ENCODE measurements around the gene ADIRF. TPM values are rescaled to one million over a fixed set of nuclear protein-coding genes. Genes with fewer than 3 reads are reported as not detected.

ADIRF gene
- total and polyA plus RNA-seq, 2 donors (not counting 1 experiment from before 2014, with no cell fraction given), result not detected

GRCh38 chr10:86965986-86966654, 2.2 kb upstream of the ADIRF start:
- peaks cover 32% of the 10 kb centered on the region for H3K4me1 Mint-ChIP-seq
- ATAC-seq (ENCODE audit: low read depth), result no peak
- TF ChIP-seq CTCF (IDR thresholded peaks at IDR 0.05), result no peak
- no peak for TF ChIP-seq EZH2 (IDR thresholded peaks at IDR 0.05; ENCODE audit: borderline replicate concordance, insufficient read depth, low read depth, low read length, poor library complexity, severe bottlenecking)
- peak overlapping the region; percentile 50 for H3K27ac Mint-ChIP-seq
- H3K27me3 Mint-ChIP-seq, result peaks cover 7% of the 10 kb centered on the region
- Histone ChIP-seq H4K20me1 (ENCODE audit: control insufficient read depth, insufficient read depth, low read length, poor library complexity, severe bottlenecking) (no peaks in the 10 kb centered on the region), H3K4me3 (ENCODE audit: control extremely low read depth in 1 of 5, extremely low read depth in 1 of 5, insufficient read depth in 1 of 5, low read depth in 2 of 5, low read length in 4 of 5) (peak overlapping the region in 2 of 5 experiments; percentile 23 to 33), H3K9ac (ENCODE audit: low read length) (peak overlapping the region; percentile 25), H3K36me3 (replicated peaks in 1 of 2; ENCODE audit: control extremely low read depth in 1 of 2, control insufficient read depth in 1 of 2, extremely low read depth in 1 of 2, insufficient read depth in 2 of 2, low read length in 1 of 2) (no peaks in the 10 kb centered on the region), H3K27me3 (replicated peaks in 1 of 4; ENCODE audit: control extremely low read depth in 1 of 4, control insufficient read depth in 3 of 4, insufficient read depth in 4 of 4, low read length in 3 of 4) (peaks cover 0 to 33% (median 15%) of the 10 kb centered on the region in 4 experiments), H3K79me2 (ENCODE audit: control insufficient read depth, insufficient read depth, low read length) (no peaks in the 10 kb centered on the region), H3K4me2 (replicated peaks; ENCODE audit: low read depth, low read length, poor library complexity, severe bottlenecking) (peak overlapping the region; percentile 59), H2AFZ (ENCODE audit: insufficient read depth, low read depth, low read length, poor library complexity, severe bottlenecking) (peak overlapping the region; percentile 59), H3K9me3 (ENCODE audit: control extremely low read depth in 1 of 3, control insufficient read depth in 2 of 3, insufficient read depth in 1 of 3, low read length in 2 of 3) (peaks cover 0 to 12% (median 0%) of the 10 kb centered on the region in 3 donors), H3K27ac (ENCODE audit: low read length in 2 of 2) (no peak overlapping the region), H3K4me1 (ENCODE audit: control insufficient read depth in 2 of 2, insufficient read depth in 2 of 2, low read length in 2 of 2) (peaks cover 24 to 50% of the 10 kb centered on the region in 2 donors)
- intact Hi-C loops (cut with micrococcal nuclease), result loop anchor here (1.0 kb wide), 2 partner anchors 27 to 255 kb away; no protein-coding TSS in a partner anchor
- DNase-seq, result no peak
- peak overlapping the region; percentile 75 for H3K4me3 Mint-ChIP-seq
- WGBS (ENCODE audit: insufficient coverage), result 30% methylated on average over 2 of the region's 11 CpGs
- ChIA-PET CTCF (interaction anchor here (0.6 to 1.9 kb wide), 8 partner anchors 20 to 386 kb away, joined by 3 to 6 read pairs (median 4); no protein-coding TSS in a partner anchor), POLR2A (no interaction called here)
- H3K9me3 Mint-ChIP-seq (ENCODE audit: insufficient read depth), result no peaks in the 10 kb centered on the region

- no peaks in the 10 kb centered on the region for H3K36me3 ChIP-seq (replicated peaks in 1 of 2; ENCODE audit: control extremely low read depth in 1 of 2, control insufficient read depth in 1 of 2, extremely low read depth in 1 of 2, insufficient read depth in 2 of 2, low read length in 1 of 2)
- no peak overlapping the region for H2AFZ ChIP-seq (ENCODE audit: insufficient read depth, low read depth, low read length, poor library complexity, severe bottlenecking)
- H3K27me3 ChIP-seq (replicated peaks in 1 of 4; ENCODE audit: control extremely low read depth in 1 of 4, control insufficient read depth in 3 of 4, insufficient read depth in 4 of 4, low read length in 3 of 4), result peaks cover 0 to 33% (median 15%) of the 10 kb centered on the region in 4 experiments
- no peak overlapping the region for H3K4me3 ChIP-seq (ENCODE audit: control extremely low read depth in 1 of 5, extremely low read depth in 1 of 5, insufficient read depth in 1 of 5, low read depth in 2 of 5, low read length in 4 of 5)
- POLR2A ChIA-PET, result no interaction called here
- no peak overlapping the region for H3K9ac ChIP-seq (ENCODE audit: low read length)
- no peak for ATAC-seq (ENCODE audit: low read depth)
- no peaks in the 10 kb centered on the region for H4K20me1 ChIP-seq (ENCODE audit: control insufficient read depth, insufficient read depth, low read length, poor library complexity, severe bottlenecking)
- H3K79me2 ChIP-seq (ENCODE audit: control insufficient read depth, insufficient read depth, low read length), result no peaks in the 10 kb centered on the region
- H3K4me2 ChIP-seq (replicated peaks; ENCODE audit: low read depth, low read length, poor library complexity, severe bottlenecking), result no peak overlapping the region
- H3K27ac ChIP-seq (ENCODE audit: low read length in 2 of 2), result no peak overlapping the region
- peaks cover 29 to 53% of the 10 kb centered on the region in 2 donors for H3K4me1 ChIP-seq (ENCODE audit: control insufficient read depth in 2 of 2, insufficient read depth in 2 of 2, low read length in 2 of 2)
- Mint-ChIP-seq H3K27me3 (peaks cover 7% of the 10 kb centered on the region), H3K4me1 (peaks cover 37% of the 10 kb centered on the region), H3K27ac (no peak overlapping the region), H3K4me3 (peak overlapping the region; percentile 29), H3K9me3 (ENCODE audit: insufficient read depth) (no peaks in the 10 kb centered on the region)
- WGBS (ENCODE audit: insufficient coverage), result 75% methylated on average over 6 of the region's 7 CpGs
- peaks cover 0 to 20% (median 0%) of the 10 kb centered on the region in 3 donors for H3K9me3 ChIP-seq (ENCODE audit: control extremely low read depth in 1 of 3, control insufficient read depth in 2 of 3, insufficient read depth in 1 of 3, low read length in 2 of 3)
- TF ChIP-seq CTCF (IDR thresholded peaks at IDR 0.05), result no peak
- no peak for TF ChIP-seq EZH2 (IDR thresholded peaks at IDR 0.05; ENCODE audit: borderline replicate concordance, insufficient read depth, low read depth, low read length, poor library complexity, severe bottlenecking)
- intact Hi-C loops (cut with micrococcal nuclease), result no loop called here
- DNase-seq, result no peak
- CTCF ChIA-PET, result interaction anchor here (0.5 to 3.9 kb wide), 4 partner anchors 28 to 279 kb away, joined by 3 to 19 read pairs (median 5); no protein-coding TSS in a partner anchor
Measured at GRCh38 chr10:86967481-86967941, 771 bp upstream of the ADIRF start.

All from B cell (primary cell).